Uterus (tissue), 4 donors: Measurements from ENCODE around the gene S100A5. TPM values are rescaled to one million over a fixed set of nuclear protein-coding genes. Genes with fewer than 3 reads are reported as not detected.

ENCODE experiments used
- DNase-seq, 2 donors: peaks; one replicate each; pipeline ENCODE4 v3.0.0-alpha.2; 2019 to 2020
- H3K27ac ChIP-seq, 2 donors: fragments of 200-600 bp; sonication (generic); 1 replicate in 1 of 2; 2 replicates in 1 of 2; pipeline ENCODE4 v1.5.1; 2016 to 2018
- H3K27me3 ChIP-seq, 2 donors: fragments of 200-600 bp; sonication (generic); one replicate each; pipeline ENCODE4 v1.5.1; 2018 to 2019; ENCODE audit warnings: control low read depth in 1 of 2
- H3K36me3 ChIP-seq, 2 donors: fragments of 200-600 bp; sonication (generic); one replicate each; pipeline ENCODE4 v1.5.1; 2019; ENCODE audit warnings: control low read depth in 1 of 2
- H3K4me1 ChIP-seq, 2 donors: fragments of 200-600 bp; sonication (generic); one replicate each; pipeline ENCODE4 v1.5.1; 2018 to 2019; ENCODE audit warnings: control low read depth in 1 of 2
- H3K4me3 ChIP-seq, 2 donors: fragments of 200-600 bp; sonication (generic); 1 replicate in 1 of 2; 2 replicates in 1 of 2; pipeline ENCODE4 v1.5.1; 2018 to 2019; ENCODE audit warnings: mild to moderate bottlenecking in 1 of 2
- H3K9me3 ChIP-seq, 2 donors: fragments of 200-600 bp; sonication (generic); one replicate each; pipeline ENCODE4 v1.5.1; 2019; ENCODE audit warnings: control low read depth in 1 of 2
- POLR2A ChIP-seq, 2 donors: fragments of 450-650 bp; IDR thresholded peaks; one replicate each; pipeline ENCODE4 v1.6.1; 2016; ENCODE audit warnings: antibody characterized with exemption in 2 of 2, mild to moderate bottlenecking in 1 of 2, moderate library complexity in 1 of 2
- intact Hi-C: fragments of 100-400 bp; cut with DNase I; formaldehyde crosslinking; loops from one replicate; pipeline ENCODE4 v1.15.1; 2023; ENCODE audit warnings: low total_unique reads
- total RNA-seq, 4 donors: library from RNA; depleted of rRNA in 3 of 4; stranded (reverse); fragments of >200 nt in 3 of 4; gene quantifications; one replicate each; pipeline versions ENCODE4 v1.1.0 to v1.2.4, GENCODE V29; 2014 to 2023
- TF ChIP-seq, protein P1 (sequence below), 4 experiments: fragments of 200-600 bp in 2 of 4; fragments of 450-650 bp in 2 of 4; sonication (generic) in 2 of 4; IDR thresholded peaks; one replicate each; pipeline ENCODE4 v1.5.1; 2016 to 2019; ENCODE audit warnings: antibody characterized with exemption in 4 of 4, mild to moderate bottlenecking in 2 of 4, moderate library complexity in 1 of 4
- donor health status: DM: yes; HTN: yes; CAD: no.

S100A5 gene
- total RNA-seq, 4 donors from 2014 or later = not detected

GRCh38 chr1:153561466-153561985 is 20.8 kb upstream of the S100A5 start:
- intact Hi-C loops = no loop called here
- no peak for DNase-seq
- H3K27ac ChIP-seq = no peak overlapping the region

DNA sequence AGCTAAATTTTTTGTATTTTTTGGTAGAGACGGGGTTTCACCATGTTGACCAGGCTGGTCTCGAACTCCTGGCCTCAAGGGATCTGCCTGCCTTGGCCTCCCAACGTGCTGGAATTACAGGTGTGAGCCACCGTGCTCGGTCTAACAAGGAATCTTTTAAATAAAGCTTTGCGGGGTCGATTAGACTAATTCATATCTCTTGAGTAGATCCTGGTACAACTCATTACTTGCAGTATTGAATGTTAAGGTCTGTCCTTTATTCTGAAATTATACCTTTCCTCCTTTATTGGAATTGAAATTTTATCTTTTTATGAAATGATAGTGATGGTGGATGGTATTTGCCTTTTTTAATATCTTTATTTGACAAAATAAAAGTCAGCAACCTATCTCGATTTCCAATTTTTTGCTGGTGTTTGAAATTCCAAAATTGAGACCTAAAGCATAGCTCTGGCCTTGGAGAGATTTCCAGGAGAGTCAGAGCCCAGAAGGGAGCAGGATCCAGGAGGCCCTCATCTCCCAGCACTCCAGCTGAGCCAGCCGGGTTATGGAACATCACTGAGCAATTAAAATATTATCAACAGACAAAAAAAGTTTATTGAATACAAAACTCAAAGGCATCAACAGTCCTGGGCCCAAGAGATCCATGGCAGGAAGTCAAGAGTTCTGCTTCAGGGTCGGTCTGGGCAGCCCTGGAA is 20.2 kb upstream of the S100A5 start:
- H3K27me3 ChIP-seq = no peaks in the 10 kb centered on the region
- TF ChIP-seq, protein P1, sequence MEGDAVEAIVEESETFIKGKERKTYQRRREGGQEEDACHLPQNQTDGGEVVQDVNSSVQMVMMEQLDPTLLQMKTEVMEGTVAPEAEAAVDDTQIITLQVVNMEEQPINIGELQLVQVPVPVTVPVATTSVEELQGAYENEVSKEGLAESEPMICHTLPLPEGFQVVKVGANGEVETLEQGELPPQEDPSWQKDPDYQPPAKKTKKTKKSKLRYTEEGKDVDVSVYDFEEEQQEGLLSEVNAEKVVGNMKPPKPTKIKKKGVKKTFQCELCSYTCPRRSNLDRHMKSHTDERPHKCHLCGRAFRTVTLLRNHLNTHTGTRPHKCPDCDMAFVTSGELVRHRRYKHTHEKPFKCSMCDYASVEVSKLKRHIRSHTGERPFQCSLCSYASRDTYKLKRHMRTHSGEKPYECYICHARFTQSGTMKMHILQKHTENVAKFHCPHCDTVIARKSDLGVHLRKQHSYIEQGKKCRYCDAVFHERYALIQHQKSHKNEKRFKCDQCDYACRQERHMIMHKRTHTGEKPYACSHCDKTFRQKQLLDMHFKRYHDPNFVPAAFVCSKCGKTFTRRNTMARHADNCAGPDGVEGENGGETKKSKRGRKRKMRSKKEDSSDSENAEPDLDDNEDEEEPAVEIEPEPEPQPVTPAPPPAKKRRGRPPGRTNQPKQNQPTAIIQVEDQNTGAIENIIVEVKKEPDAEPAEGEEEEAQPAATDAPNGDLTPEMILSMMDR (IDR thresholded peaks at IDR 0.05) = no peak
- TF ChIP-seq POLR2A (IDR thresholded peaks at IDR 0.05) = no peak
- no peaks in the 10 kb centered on the region for H3K4me1 ChIP-seq
- H3K4me3 ChIP-seq = no peak overlapping the region
- DNase-seq = no peak
- no peak overlapping the region for H3K27ac ChIP-seq
- intact Hi-C loops = no loop called here
- no peaks in the 10 kb centered on the region for H3K9me3 ChIP-seq
- H3K36me3 ChIP-seq = no peaks in the 10 kb centered on the region

More at GRCh38 chr1:153561466-153561985, 20.8 kb upstream of the S100A5 start:
- peaks cover 0 to 4% of the 10 kb centered on the region in 2 donors for H3K4me1 ChIP-seq
- no peaks in the 10 kb centered on the region for H3K9me3 ChIP-seq
- TF ChIP-seq, protein P1 (IDR thresholded peaks at IDR 0.05) = no peak
- TF ChIP-seq POLR2A (IDR thresholded peaks at IDR 0.05) = no peak
- no peak overlapping the region for H3K4me3 ChIP-seq
- no peaks in the 10 kb centered on the region for H3K36me3 ChIP-seq
- no peaks in the 10 kb centered on the region for H3K27me3 ChIP-seq

GRCh38 chr1:153560241-153560640 is 19.5 kb upstream of the S100A5 start:
- intact Hi-C loops = no loop called here
- Histone ChIP-seq H3K4me1 (no peaks in the 10 kb centered on the region), H3K9me3 (no peaks in the 10 kb centered on the region), H3K36me3 (no peaks in the 10 kb centered on the region), H3K27me3 (no peaks in the 10 kb centered on the region), H3K4me3 (no peak overlapping the region), H3K27ac (no peak overlapping the region)
- DNase-seq = no peak
- TF ChIP-seq, protein P1 (IDR thresholded peaks at IDR 0.05) = no peak
- TF ChIP-seq POLR2A (IDR thresholded peaks at IDR 0.05) = no peak

GRCh38 chr1:153557877-153558276 is 17.1 kb upstream of the S100A5 start:
- Histone ChIP-seq H3K27ac (no peak overlapping the region), H3K4me1 (no peaks in the 10 kb centered on the region), H3K36me3 (no peaks in the 10 kb centered on the region), H3K4me3 (no peak overlapping the region), H3K9me3 (no peaks in the 10 kb centered on the region), H3K27me3 (no peaks in the 10 kb centered on the region)
- TF ChIP-seq POLR2A (IDR thresholded peaks at IDR 0.05) = no peak
- TF ChIP-seq, protein P1 (IDR thresholded peaks at IDR 0.05) = no peak
- intact Hi-C loops = no loop called here
- no peak for DNase-seq

DNA sequence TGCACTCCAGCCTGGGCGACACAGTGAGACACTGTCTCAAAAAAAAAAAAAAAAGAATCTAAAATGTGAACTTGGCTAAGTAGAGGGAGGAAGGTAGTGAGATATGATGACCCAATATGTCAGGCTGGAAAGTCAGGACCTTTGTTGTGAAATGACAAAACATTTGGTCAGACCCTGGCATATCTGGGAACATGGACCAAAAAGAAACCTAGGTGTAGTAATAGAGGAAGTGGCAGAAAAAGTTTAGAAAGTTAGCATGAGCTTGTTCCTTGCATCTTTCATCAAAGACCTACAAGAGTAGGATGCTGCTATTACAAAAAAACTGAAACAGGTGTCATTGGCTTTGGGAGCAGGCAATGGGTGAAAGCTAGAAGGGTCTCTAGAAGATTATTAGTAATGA is 15.6 kb upstream of the S100A5 start:
- H3K4me1 ChIP-seq = no peaks in the 10 kb centered on the region
- H3K27ac ChIP-seq = no peak overlapping the region
- intact Hi-C loops = no loop called here
- H3K4me3 ChIP-seq = no peak overlapping the region
- no peaks in the 10 kb centered on the region for H3K36me3 ChIP-seq
- H3K27me3 ChIP-seq = no peaks in the 10 kb centered on the region
- TF ChIP-seq POLR2A (IDR thresholded peaks at IDR 0.05) = no peak
- TF ChIP-seq, protein P1 (IDR thresholded peaks at IDR 0.05) = no peak
- no peak for DNase-seq
- H3K9me3 ChIP-seq = no peaks in the 10 kb centered on the region
